DND-41 (cell line): ENCODE measurements around the gene CD80.

Experiments used
- ATAC-seq: fragments of 200-7000 bp; cut with Tn5 transposase; 3 replicates; pipeline ENCODE4 v1.9.1; 2021; ENCODE audit warnings: low read depth; ENCODE audit not compliant: insufficient read depth
- DNase-seq: peaks from one replicate; pipeline ENCODE4 v3.0.0-alpha.2; 2020
- H2AFZ ChIP-seq: 2 replicates; pipeline ENCODE4 v1.6.0; 2012; ENCODE audit warnings: low read depth, low read length
- H3K27ac ChIP-seq: 2 replicates; pipeline ENCODE4 v1.5.1; 2012; ENCODE audit warnings: low read length, inconsistent platforms
- H3K27me3 ChIP-seq: fragments of 200-600 bp; sonication (generic); 2 replicates; pipeline ENCODE4 v1.6.0; 2012; ENCODE audit warnings: low read length, mild to moderate bottlenecking, inconsistent platforms; ENCODE audit not compliant: insufficient read depth, poor library complexity
- H3K36me3 ChIP-seq: 2 replicates; pipeline ENCODE4 v1.5.1; 2012; ENCODE audit warnings: low read length, inconsistent platforms; ENCODE audit not compliant: insufficient read depth
- H3K4me1 ChIP-seq: 2 replicates; pipeline ENCODE4 v1.5.1; 2012; ENCODE audit warnings: mild to moderate bottlenecking, low read length; ENCODE audit not compliant: insufficient read depth
- H3K4me2 ChIP-seq: 2 replicates; pipeline ENCODE4 v1.6.0; 2012; ENCODE audit warnings: mild to moderate bottlenecking, moderate library complexity, low read length, inconsistent platforms; ENCODE audit not compliant: insufficient read depth
- H3K4me3 ChIP-seq, 2 experiments: fragments of 200-600 bp in 1 of 2; shearing (Covaris generic) in 1 of 2; 2 replicates each; pipeline ENCODE4 v1.5.1; 2012 to 2016; ENCODE audit warnings: inconsistent platforms in 2 of 2, low read length in 2 of 2, mild to moderate bottlenecking in 2 of 2, low read depth in 1 of 2, moderate library complexity in 1 of 2
- H3K79me2 ChIP-seq: 2 replicates; pipeline ENCODE4 v1.6.0; 2012; ENCODE audit warnings: low read length, inconsistent platforms; ENCODE audit not compliant: insufficient read depth
- H3K9ac ChIP-seq: 2 replicates; pipeline ENCODE4 v1.6.0; 2012; ENCODE audit warnings: low read depth, mild to moderate bottlenecking, inconsistent platforms, low read length, moderate library complexity
- H3K9me3 ChIP-seq: 2 replicates; pipeline ENCODE4 v1.5.1; 2012; ENCODE audit warnings: low read length, moderate library complexity, mild to moderate bottlenecking, inconsistent platforms; ENCODE audit not compliant: insufficient read depth, severe bottlenecking
- H4K20me1 ChIP-seq: 2 replicates; pipeline ENCODE4 v1.6.0; 2012; ENCODE audit warnings: low read length; ENCODE audit not compliant: insufficient read depth
- CTCF ChIP-seq: IDR thresholded peaks from 2 replicates; pipeline ENCODE4 v1.5.1; 2012; ENCODE audit warnings: borderline replicate concordance, low read length, moderate library complexity, mild to moderate bottlenecking; ENCODE audit not compliant: poor library complexity, severe bottlenecking; ENCODE audit errors: extremely low read depth
- EZH2 ChIP-seq: IDR thresholded peaks from 3 replicates; pipeline ENCODE4 v1.6.1; 2012; ENCODE audit warnings: borderline replicate concordance, low read depth, mild to moderate bottlenecking, moderate library complexity, low read length, inconsistent platforms; ENCODE audit not compliant: severe bottlenecking

Gene CD80

DNA sequence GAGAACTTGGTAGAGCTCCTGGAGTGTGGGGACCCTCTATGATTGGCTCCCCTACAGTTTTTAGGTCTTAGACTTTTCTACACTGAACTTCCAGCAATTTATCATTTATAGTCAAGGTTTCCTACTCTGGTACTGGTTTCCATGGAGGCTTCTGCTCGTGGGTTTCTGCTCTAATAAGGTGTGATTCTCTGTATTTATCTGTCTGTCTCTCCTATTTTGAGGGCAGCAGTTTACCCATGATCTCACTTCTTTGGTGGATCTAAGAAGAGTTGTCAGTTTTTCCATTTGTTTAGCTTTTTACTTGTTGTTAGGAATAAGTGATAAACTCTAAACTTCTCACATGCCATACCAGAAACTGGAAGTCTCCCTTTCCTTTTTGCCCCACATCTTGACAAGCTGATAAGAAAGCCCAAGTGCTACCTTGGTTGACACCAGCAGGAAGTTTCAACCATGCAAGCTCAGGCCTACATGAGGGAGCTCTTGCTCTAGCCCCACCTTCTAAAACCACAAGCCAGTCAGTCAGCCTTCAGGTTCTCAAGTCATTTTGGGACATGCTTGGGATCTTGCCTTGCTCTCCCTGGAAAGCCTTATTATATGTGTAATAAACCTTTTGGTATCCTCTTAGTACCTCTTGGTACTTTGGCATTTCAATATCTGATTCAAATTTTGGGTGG, 51.1 kb downstream of the CD80 start:
- Histone ChIP-seq H3K27me3 (no peaks in the 10 kb centered on the region), H3K36me3 (peaks cover 64% of the 10 kb centered on the region), H3K4me2 (no peak overlapping the region), H2AFZ (no peak overlapping the region), H4K20me1 (no peaks in the 10 kb centered on the region), H3K27ac (no peak overlapping the region), H3K4me1 (no peaks in the 10 kb centered on the region), H3K4me3 (no peak overlapping the region), H3K9ac (no peak overlapping the region), H3K9me3 (no peaks in the 10 kb centered on the region), H3K79me2 (peaks cover 2% of the 10 kb centered on the region; the same call in 1 of the 2 replicates)
- DNase-seq (no peak), ATAC-seq (0 out of 3 replicates have a peak, but pooled peaks have one; percentile 47)
- TF ChIP-seq CTCF (no peak), EZH2 (no peak)

- no peaks in the 10 kb centered on the region for H3K27me3 ChIP-seq
- no peak overlapping the region for H3K27ac ChIP-seq
- H3K4me3 ChIP-seq = no peak overlapping the region
- DNase-seq (no peak), ATAC-seq (no peak)
- TF ChIP-seq CTCF (no peak), EZH2 (no peak)
- H4K20me1 ChIP-seq = no peaks in the 10 kb centered on the region
- H3K36me3 ChIP-seq = peaks cover 65% of the 10 kb centered on the region
- no peak overlapping the region for H3K4me2 ChIP-seq
- H2AFZ ChIP-seq = no peak overlapping the region
- no peaks in the 10 kb centered on the region; the same call in 1 of the 2 replicates for H3K4me1 ChIP-seq
- H3K9me3 ChIP-seq = no peaks in the 10 kb centered on the region
- H3K79me2 ChIP-seq = peaks cover 5% of the 10 kb centered on the region
- no peak overlapping the region for H3K9ac ChIP-seq
Observed at GRCh38 chr3:119507404-119507803, 52.0 kb downstream of the CD80 start.

DNA sequence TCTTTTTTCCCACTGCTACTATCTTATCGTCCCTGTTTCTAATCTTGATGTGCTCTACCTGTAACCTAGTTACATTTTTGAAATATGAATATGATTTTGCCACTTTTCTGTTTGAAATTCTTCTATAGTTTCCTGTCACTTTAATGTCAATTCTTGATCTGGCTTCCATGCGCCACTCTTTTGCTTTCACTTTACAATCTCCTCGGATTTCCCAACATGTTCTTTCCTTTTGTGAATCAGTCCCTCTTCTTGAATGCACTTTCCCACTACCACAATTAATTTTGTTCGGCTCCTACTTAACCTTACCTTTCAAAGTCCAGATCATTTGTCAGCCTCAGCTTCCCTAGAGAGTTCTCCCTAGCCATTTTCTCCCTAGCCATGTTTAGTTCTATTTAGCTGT, 52.8 kb downstream of the CD80 start:
- DNase-seq = no peak
- no peak for TF ChIP-seq EZH2
- TF ChIP-seq CTCF = no peak
- H3K27me3 ChIP-seq = no peaks in the 10 kb centered on the region
- H3K4me2 ChIP-seq = no peak overlapping the region
- H2AFZ ChIP-seq = no peak overlapping the region
- H3K36me3 ChIP-seq = peaks cover 65% of the 10 kb centered on the region
- no peak overlapping the region for H3K4me3 ChIP-seq
- no peaks in the 10 kb centered on the region for H3K9me3 ChIP-seq
- H3K4me1 ChIP-seq = no peaks in the 10 kb centered on the region; the same call in 1 of the 2 replicates
- H4K20me1 ChIP-seq = no peaks in the 10 kb centered on the region
- peaks cover 7% of the 10 kb centered on the region for H3K79me2 ChIP-seq
- H3K27ac ChIP-seq = no peak overlapping the region
- ATAC-seq = no peak
- H3K9ac ChIP-seq = no peak overlapping the region
